GM18505 (cell line): ENCODE results near the gene ADAD2.

Experiments
- ATAC-seq: cut with Tn5 transposase; IDR thresholded peaks from one replicate; pipeline ENCODE4 v1.9.1; 2021; ENCODE audit not compliant: unreplicated experiment
- POLR2A ChIP-seq: IDR thresholded peaks from 4 replicates; pipeline ENCODE4 v1.6.1; 2011; ENCODE audit warnings: borderline replicate concordance; ENCODE audit not compliant: insufficient read depth, insufficient read length; ENCODE audit errors: extremely low read depth

ADAD2 gene

GRCh38 chr16:84190731-84191388 lies at the start of gene ADAD2:
Gene ADAD2, plus strand, starts transcription at chr16:84191157. Its CDS starts 74 bp downstream, at chr16:84191231.
- ATAC-seq: no peak
- no peak for TF ChIP-seq POLR2A

- no peak for TF ChIP-seq POLR2A
- no peak for ATAC-seq
Observed at GRCh38 chr16:84143081-84143480, 47.9 kb upstream of the ADAD2 start.

GRCh38 chr16:84143784-84144199 lies 47.2 kb upstream of the ADAD2 start:
- no peak for ATAC-seq
- no peak for TF ChIP-seq POLR2A

GRCh38 chr16:84144209-84144858 lies 46.6 kb upstream of the ADAD2 start:
- TF ChIP-seq POLR2A: no peak
- ATAC-seq: peak; percentile 15

GRCh38 chr16:84144859-84145639 lies 45.9 kb upstream of the ADAD2 start, which contains the start of the genes DNAAF1 and HSDL1:
Gene DNAAF1, plus strand, starts transcription at chr16:84145308. Its CDS starts 133 bp downstream, at chr16:84145441.
Gene HSDL1, minus strand, starts transcription at chr16:84145177. Its CDS starts 13,856 bp downstream, at chr16:84131321.
- peak; percentile 51 for TF ChIP-seq POLR2A
- peak; percentile 84 for ATAC-seq

GRCh38 chr16:84150926-84151325 lies 40.0 kb upstream of the ADAD2 start:
- TF ChIP-seq POLR2A: no peak
- no peak for ATAC-seq

GRCh38 chr16:84153660-84154214 lies 37.2 kb upstream of the ADAD2 start:
- no peak for TF ChIP-seq POLR2A
- no peak for ATAC-seq

- no peak for TF ChIP-seq POLR2A
- ATAC-seq: no peak
Observed at GRCh38 chr16:84155226-84155625, 35.7 kb upstream of the ADAD2 start.

GRCh38 chr16:84155771-84156170 lies 35.2 kb upstream of the ADAD2 start:
- TF ChIP-seq POLR2A: no peak
- no peak for ATAC-seq

- no peak for TF ChIP-seq POLR2A
- ATAC-seq: no peak
Observed at GRCh38 chr16:84156342-84156784, 34.6 kb upstream of the ADAD2 start.

GRCh38 chr16:84159007-84159406 lies 31.9 kb upstream of the ADAD2 start:
- no peak for TF ChIP-seq POLR2A
- ATAC-seq: no peak

- TF ChIP-seq POLR2A: no peak
- ATAC-seq: no peak
Observed at GRCh38 chr16:84159800-84160199, 31.2 kb upstream of the ADAD2 start.

- no peak for TF ChIP-seq POLR2A
- ATAC-seq: no peak
Observed at GRCh38 chr16:84161037-84161436, 29.9 kb upstream of the ADAD2 start.
